WTC11 (cell line): ENCODE measurements around the gene STOM. TPM values are rescaled to one million over a fixed set of nuclear protein-coding genes. Genes with fewer than 3 reads are reported as not detected.

Source experiments
- ATAC-seq: fragments of 200-7000 bp; cut with Tn5 transposase; 2 replicates; pipeline ENCODE4 v1.10.0; 2021; ENCODE audit warnings: mild to moderate bottlenecking, moderate library complexity
- CTCF ChIA-PET: fragments of 300-600 bp; sonication (Branson Sonifier 250); formaldehyde crosslinking; loops from one replicate; lab custom pipeline; 2021; ENCODE audit warnings: antibody characterized with exemption; lab: Charles Lee
- POLR2A ChIA-PET: fragments of 350-600 bp; sonication (Branson Sonifier 250); formaldehyde crosslinking; loops from one replicate; lab custom pipeline; 2021; ENCODE audit warnings: antibody characterized with exemption; lab: Charles Lee
- DNase-seq: peaks from one replicate; pipeline ENCODE4 v3.0.0; 2021; ENCODE audit warnings: low spot score
- H3K27ac Mint-ChIP-seq: 2 replicates; pipeline ENCODE4 v1.8.0; 2021; ENCODE audit warnings: mixed read lengths
- H3K27me3 Mint-ChIP-seq: 2 replicates; pipeline ENCODE4 v1.8.0; 2021; ENCODE audit warnings: low read depth, mild to moderate bottlenecking, moderate library complexity, mixed read lengths
- H3K36me3 Mint-ChIP-seq: 2 replicates; pipeline ENCODE4 v1.8.0; 2021; ENCODE audit warnings: mixed read lengths
- H3K4me1 Mint-ChIP-seq: 2 replicates; pipeline ENCODE4 v1.8.0; 2022; ENCODE audit warnings: mixed read lengths
- H3K4me3 Mint-ChIP-seq: 2 replicates; pipeline ENCODE4 v1.8.0; 2021; ENCODE audit warnings: mild to moderate bottlenecking, moderate library complexity, mixed read lengths
- H3K9me3 Mint-ChIP-seq: 2 replicates; pipeline ENCODE4 v1.8.0; 2021; ENCODE audit warnings: mixed read lengths
- ATF1 ChIP-seq: sonication (generic); formaldehyde crosslinking; IDR thresholded peaks from 2 replicates; pipeline ENCODE4 v1.8.1; 2023; ENCODE audit warnings: mild to moderate bottlenecking, moderate library complexity, missing genetic modification reagents
- ATF3 ChIP-seq: sonication (generic); formaldehyde crosslinking; conservative IDR thresholded peaks from 2 replicates; pipeline ENCODE4 v1.8.1; 2022; ENCODE audit warnings: mild to moderate bottlenecking, missing genetic modification reagents
- CREM ChIP-seq: sonication (generic); formaldehyde crosslinking; IDR thresholded peaks from 2 replicates; pipeline ENCODE4 v1.8.1; 2022; ENCODE audit warnings: mild to moderate bottlenecking, missing genetic modification reagents, moderate library complexity
- FOXJ3 ChIP-seq: sonication (generic); formaldehyde crosslinking; IDR thresholded peaks from 2 replicates; pipeline ENCODE4 v1.9.0; 2021; ENCODE audit warnings: missing genetic modification reagents, mild to moderate bottlenecking, borderline replicate concordance
- NFATC4 ChIP-seq: fragments of 250-450 bp; sonication (Bioruptor Pico); IDR thresholded peaks from 2 replicates; pipeline ENCODE4 v1.9.0; 2021; ENCODE audit warnings: mild to moderate bottlenecking
- NFE2L1 ChIP-seq: sonication (generic); formaldehyde crosslinking; IDR thresholded peaks from 2 replicates; pipeline ENCODE4 v1.8.1; 2023; ENCODE audit warnings: missing genetic modification reagents
- SMAD3 ChIP-seq: sonication (generic); formaldehyde crosslinking; IDR thresholded peaks from 2 replicates; pipeline ENCODE4 v1.8.0; 2022; ENCODE audit warnings: missing genetic modification reagents, mild to moderate bottlenecking, borderline replicate concordance
- SP1 ChIP-seq: sonication (generic); formaldehyde crosslinking; conservative IDR thresholded peaks from 2 replicates; pipeline ENCODE4 v1.8.1; 2022; ENCODE audit warnings: missing genetic modification reagents
- STAT6 ChIP-seq: sonication (generic); formaldehyde crosslinking; conservative IDR thresholded peaks from 2 replicates; pipeline ENCODE4 v1.8.1; 2023; ENCODE audit warnings: mild to moderate bottlenecking, low read depth, missing genetic modification reagents, moderate library complexity
- TCF7 ChIP-seq: sonication (generic); formaldehyde crosslinking; IDR thresholded peaks from 2 replicates; pipeline ENCODE4 v1.8.0; 2022; ENCODE audit warnings: mild to moderate bottlenecking, low read depth, missing genetic modification reagents, moderate library complexity
- TP53 ChIP-seq: sonication (generic); formaldehyde crosslinking; IDR thresholded peaks from 2 replicates; pipeline ENCODE4 v1.8.1; 2023; ENCODE audit warnings: mild to moderate bottlenecking, missing genetic modification reagents
- USF1 ChIP-seq: sonication (generic); formaldehyde crosslinking; IDR thresholded peaks from 2 replicates; pipeline ENCODE4 v1.8.0; 2022; ENCODE audit warnings: mild to moderate bottlenecking, missing genetic modification reagents
- ZNF219 ChIP-seq: sonication (generic); formaldehyde crosslinking; IDR thresholded peaks from 2 replicates; pipeline ENCODE4 v1.8.0; 2023; ENCODE audit warnings: missing genetic modification reagents, mild to moderate bottlenecking, borderline replicate concordance
- ZNF263 ChIP-seq: sonication (generic); formaldehyde crosslinking; IDR thresholded peaks from 2 replicates; pipeline ENCODE4 v1.8.1; 2022; ENCODE audit warnings: low read depth, mild to moderate bottlenecking, moderate library complexity, missing genetic modification reagents
- ZNF416 ChIP-seq: fragments of 250-450 bp; sonication (Bioruptor Pico); IDR thresholded peaks from 2 replicates; pipeline ENCODE4 v1.9.0; 2021; ENCODE audit warnings: mild to moderate bottlenecking, inconsistent platforms
- ZNF423 ChIP-seq: fragments of 250-450 bp; sonication (Bioruptor Pico); IDR thresholded peaks from 2 replicates; pipeline ENCODE4 v2.1.2; 2022; ENCODE audit warnings: mild to moderate bottlenecking, moderate library complexity
- ZNF512 ChIP-seq: sonication (generic); formaldehyde crosslinking; IDR thresholded peaks from 2 replicates; pipeline ENCODE4 v1.8.1; 2022; ENCODE audit warnings: missing genetic modification reagents, borderline replicate concordance
- total RNA-seq: library from RNA; stranded (reverse); gene quantifications from 3 replicates; pipeline ENCODE4 v1.2.3, GENCODE V29; 2021
- TF ChIP-seq, protein P1 (sequence below): sonication (generic); formaldehyde crosslinking; IDR thresholded peaks from 2 replicates; pipeline ENCODE4 v1.8.0; 2022; ENCODE audit warnings: missing genetic modification reagents
- TF ChIP-seq, protein P2 (sequence below): sonication (generic); formaldehyde crosslinking; IDR thresholded peaks from 2 replicates; pipeline ENCODE4 v1.8.1; 2023; ENCODE audit warnings: mild to moderate bottlenecking, missing genetic modification reagents

The STOM gene
- total RNA-seq, 1 experiment from 2014 or later, result 32.9 TPM

DNA sequence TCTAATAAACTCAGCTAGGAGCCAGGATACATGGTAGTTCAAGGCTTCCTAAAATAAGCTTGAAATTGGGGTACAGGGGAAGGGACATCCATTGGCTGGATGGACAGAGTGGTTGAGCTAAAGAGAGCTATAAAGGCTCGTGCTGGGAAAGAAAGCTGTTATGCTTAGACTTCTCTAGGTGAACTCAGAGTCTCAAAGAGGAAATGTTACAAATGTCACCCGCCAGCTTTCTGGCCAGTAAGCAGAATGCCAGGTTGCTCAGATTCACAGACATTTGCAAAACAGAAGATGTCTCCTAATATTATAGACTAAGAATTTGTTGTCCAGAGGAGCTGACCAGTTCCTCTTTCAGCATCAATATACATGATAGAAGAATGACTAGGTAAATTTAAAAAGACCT lies 30.6 kb downstream of the STOM start (continued):
- TF ChIP-seq, protein P1, sequence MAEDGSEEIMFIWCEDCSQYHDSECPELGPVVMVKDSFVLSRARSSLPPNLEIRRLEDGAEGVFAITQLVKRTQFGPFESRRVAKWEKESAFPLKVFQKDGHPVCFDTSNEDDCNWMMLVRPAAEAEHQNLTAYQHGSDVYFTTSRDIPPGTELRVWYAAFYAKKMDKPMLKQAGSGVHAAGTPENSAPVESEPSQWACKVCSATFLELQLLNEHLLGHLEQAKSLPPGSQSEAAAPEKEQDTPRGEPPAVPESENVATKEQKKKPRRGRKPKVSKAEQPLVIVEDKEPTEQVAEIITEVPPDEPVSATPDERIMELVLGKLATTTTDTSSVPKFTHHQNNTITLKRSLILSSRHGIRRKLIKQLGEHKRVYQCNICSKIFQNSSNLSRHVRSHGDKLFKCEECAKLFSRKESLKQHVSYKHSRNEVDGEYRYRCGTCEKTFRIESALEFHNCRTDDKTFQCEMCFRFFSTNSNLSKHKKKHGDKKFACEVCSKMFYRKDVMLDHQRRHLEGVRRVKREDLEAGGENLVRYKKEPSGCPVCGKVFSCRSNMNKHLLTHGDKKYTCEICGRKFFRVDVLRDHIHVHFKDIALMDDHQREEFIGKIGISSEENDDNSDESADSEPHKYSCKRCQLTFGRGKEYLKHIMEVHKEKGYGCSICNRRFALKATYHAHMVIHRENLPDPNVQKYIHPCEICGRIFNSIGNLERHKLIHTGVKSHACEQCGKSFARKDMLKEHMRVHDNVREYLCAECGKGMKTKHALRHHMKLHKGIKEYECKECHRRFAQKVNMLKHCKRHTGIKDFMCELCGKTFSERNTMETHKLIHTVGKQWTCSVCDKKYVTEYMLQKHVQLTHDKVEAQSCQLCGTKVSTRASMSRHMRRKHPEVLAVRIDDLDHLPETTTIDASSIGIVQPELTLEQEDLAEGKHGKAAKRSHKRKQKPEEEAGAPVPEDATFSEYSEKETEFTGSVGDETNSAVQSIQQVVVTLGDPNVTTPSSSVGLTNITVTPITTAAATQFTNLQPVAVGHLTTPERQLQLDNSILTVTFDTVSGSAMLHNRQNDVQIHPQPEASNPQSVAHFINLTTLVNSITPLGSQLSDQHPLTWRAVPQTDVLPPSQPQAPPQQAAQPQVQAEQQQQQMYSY (CRISPR knock-in tag), result no peak
- no peak for TF ChIP-seq NFATC4 (CRISPR knock-in tag)

DNA sequence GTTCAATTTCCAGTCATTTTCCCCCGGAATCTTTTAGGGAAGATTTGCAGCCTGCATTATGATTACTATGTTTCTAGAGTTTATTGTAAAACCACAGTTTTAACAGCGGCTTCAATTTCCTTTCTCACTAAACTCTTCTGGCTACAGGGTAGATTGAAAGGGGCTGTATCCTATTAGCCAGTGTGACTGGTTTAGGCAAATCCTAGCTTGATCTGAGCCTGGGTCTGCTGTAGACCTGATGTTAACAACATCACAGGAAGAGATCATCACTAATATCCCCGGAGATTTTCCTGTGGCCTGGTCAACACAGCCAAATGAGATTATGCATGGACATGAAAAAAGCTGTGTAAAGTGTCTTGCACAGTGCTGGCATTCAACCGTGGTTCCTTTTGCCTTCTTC lies 33.4 kb downstream of the STOM start:
- POLR2A ChIA-PET, result no interaction called here

More for the DNA sequence above, 33.4 kb downstream of the STOM start:
- peaks cover 5% of the 10 kb centered on the region; the same call in 1 of the 2 replicates for H3K36me3 Mint-ChIP-seq
- CTCF ChIA-PET, result no interaction called here
- TF ChIP-seq ZNF423, result no peak
- TF ChIP-seq TP53 (CRISPR knock-in tag), result no peak
- no peak for TF ChIP-seq ZNF219 (CRISPR knock-in tag)
- TF ChIP-seq ATF3 (CRISPR knock-in tag), result no peak
- no peak for TF ChIP-seq ZNF512 (CRISPR knock-in tag)
- TF ChIP-seq SMAD3 (CRISPR knock-in tag), result no peak
- TF ChIP-seq TCF7, result no peak
- TF ChIP-seq USF1 (CRISPR knock-in tag), result no peak
- TF ChIP-seq ATF1, result no peak
- no peak for TF ChIP-seq STAT6 (CRISPR knock-in tag)
- no peak for TF ChIP-seq SP1
- no peak for TF ChIP-seq ZNF263 (CRISPR knock-in tag)
- TF ChIP-seq CREM, result no peak
- no peak for TF ChIP-seq ZNF416 (CRISPR knock-in tag)
- TF ChIP-seq FOXJ3 (CRISPR knock-in tag), result no peak
- TF ChIP-seq, protein P2, sequence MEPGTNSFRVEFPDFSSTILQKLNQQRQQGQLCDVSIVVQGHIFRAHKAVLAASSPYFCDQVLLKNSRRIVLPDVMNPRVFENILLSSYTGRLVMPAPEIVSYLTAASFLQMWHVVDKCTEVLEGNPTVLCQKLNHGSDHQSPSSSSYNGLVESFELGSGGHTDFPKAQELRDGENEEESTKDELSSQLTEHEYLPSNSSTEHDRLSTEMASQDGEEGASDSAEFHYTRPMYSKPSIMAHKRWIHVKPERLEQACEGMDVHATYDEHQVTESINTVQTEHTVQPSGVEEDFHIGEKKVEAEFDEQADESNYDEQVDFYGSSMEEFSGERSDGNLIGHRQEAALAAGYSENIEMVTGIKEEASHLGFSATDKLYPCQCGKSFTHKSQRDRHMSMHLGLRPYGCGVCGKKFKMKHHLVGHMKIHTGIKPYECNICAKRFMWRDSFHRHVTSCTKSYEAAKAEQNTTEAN (CRISPR knock-in tag), result no peak
- no peak for TF ChIP-seq NFE2L1 (CRISPR knock-in tag)
- H3K4me3 Mint-ChIP-seq, result no peak overlapping the region
- H3K9me3 Mint-ChIP-seq, result 0 out of 2 replicates have a peak, but pooled peaks cover 3% of the 10 kb centered on the region
- ATAC-seq (no peak), DNase-seq (no peak)
- no peak overlapping the region for H3K27ac Mint-ChIP-seq
- no peaks in the 10 kb centered on the region for H3K27me3 Mint-ChIP-seq
- H3K4me1 Mint-ChIP-seq, result no peaks in the 10 kb centered on the region
